K562 (cell line): Measurements from ENCODE around the gene RPP21. TPM values are rescaled to one million over a fixed set of nuclear protein-coding genes. Genes with fewer than 3 reads are reported as not detected.

Source experiments
- ARID2 ChIP-seq: fragments of 450-650 bp; IDR thresholded peaks from 2 replicates; pipeline ENCODE4 v1.6.1; 2017; ENCODE audit warnings: antibody characterized with exemption, mild to moderate bottlenecking
- CREB3L1 ChIP-seq: fragments of 450-650 bp; IDR thresholded peaks from 2 replicates; pipeline ENCODE4 v1.6.1; 2014; ENCODE audit warnings: low read depth, mild to moderate bottlenecking, moderate library complexity, borderline replicate concordance
- ELK3 ChIP-seq: fragments of 450-650 bp; formaldehyde crosslinking; IDR thresholded peaks from 2 replicates; pipeline ENCODE4 v1.4.0; 2020; ENCODE audit warnings: mild to moderate bottlenecking
- EZH2 ChIP-seq: IDR thresholded peaks from 2 replicates; pipeline ENCODE4 v1.6.1; 2012; ENCODE audit warnings: low read depth, mild to moderate bottlenecking, inconsistent platforms, low read length, borderline replicate concordance
- FOXA3 ChIP-seq, 2 experiments: fragments of 450-650 bp in 1 of 2; sonication (generic) in 1 of 2; formaldehyde crosslinking; IDR thresholded peaks in 1 of 2; conservative IDR thresholded peaks in 1 of 2; 2 replicates each; pipeline versions ENCODE4 v1.4.0 to v1.8.0; 2020 to 2022; ENCODE audit warnings: mild to moderate bottlenecking in 2 of 2, missing genetic modification reagents in 1 of 2
- GABPB2 ChIP-seq: fragments of 250-450 bp; sonication (Bioruptor Pico); conservative IDR thresholded peaks from 2 replicates; pipeline ENCODE4 v1.5.1; 2021; ENCODE audit warnings: mild to moderate bottlenecking
- GATA2 ChIP-seq: sonication (generic); formaldehyde crosslinking; IDR thresholded peaks from 2 replicates; pipeline ENCODE4 v1.4.0; 2020; ENCODE audit warnings: mild to moderate bottlenecking, missing genetic modification reagents
- HDAC1 ChIP-seq, 2 experiments: fragments of 450-650 bp; IDR thresholded peaks; 2 replicates each; pipeline ENCODE4 v1.6.1; 2016 to 2017; ENCODE audit warnings: inconsistent platforms in 1 of 2, mild to moderate bottlenecking in 1 of 2, moderate library complexity in 1 of 2
- HIVEP1 ChIP-seq: fragments of 250-450 bp; sonication (Bioruptor Pico); IDR thresholded peaks from 2 replicates; pipeline ENCODE4 v1.4.0; 2020; ENCODE audit warnings: mild to moderate bottlenecking
- JUNB ChIP-seq: fragments of 450-650 bp; formaldehyde crosslinking; conservative IDR thresholded peaks from 2 replicates; pipeline ENCODE4 v1.4.0; 2020; ENCODE audit warnings: mild to moderate bottlenecking
- MCM5 ChIP-seq: fragments of 450-650 bp; IDR thresholded peaks from 2 replicates; pipeline ENCODE4 v1.6.1; 2016; ENCODE audit warnings: low read depth
- NCOA6 ChIP-seq: fragments of 450-650 bp; IDR thresholded peaks from 2 replicates; pipeline ENCODE4 v1.6.1; 2017; ENCODE audit warnings: mild to moderate bottlenecking
- NFE2 ChIP-seq: IDR thresholded peaks from 2 replicates; pipeline ENCODE4 v1.6.1; 2014; ENCODE audit warnings: antibody characterized with exemption, low read depth
- NR1H2 ChIP-seq: sonication (generic); formaldehyde crosslinking; IDR thresholded peaks from 2 replicates; pipeline ENCODE4 v1.4.0; 2020; ENCODE audit warnings: mild to moderate bottlenecking, missing genetic modification reagents
- PHB ChIP-seq: fragments of 250-450 bp; sonication (Bioruptor Pico); IDR thresholded peaks from 2 replicates; pipeline ENCODE4 v1.5.0; 2021
- POLR2H ChIP-seq: IDR thresholded peaks from 2 replicates; pipeline ENCODE4 v1.6.1; 2016; ENCODE audit warnings: missing genetic modification characterization, low read depth, mild to moderate bottlenecking, control low read depth, missing compliant biosample characterization, moderate library complexity
- POLR3A ChIP-seq: IDR thresholded peaks from 2 replicates; pipeline ENCODE4 v1.6.1; 2011; ENCODE audit warnings: borderline replicate concordance, mild to moderate bottlenecking, moderate library complexity; ENCODE audit not compliant: insufficient read length, insufficient read depth; ENCODE audit errors: extremely low read depth
- SIN3A ChIP-seq, 2 experiments: fragments of 150-350 bp in 1 of 2; IDR thresholded peaks; 2 replicates each; pipeline ENCODE4 v1.6.1; 2011 to 2016; ENCODE audit warnings: borderline replicate concordance in 2 of 2, low read depth in 2 of 2, low read length in 2 of 2, mild to moderate bottlenecking in 2 of 2, moderate library complexity in 2 of 2; ENCODE audit not compliant: control insufficient read depth in 1 of 2
- SRSF3 ChIP-seq: fragments of 200-400 bp; formaldehyde crosslinking; IDR thresholded peaks from 2 replicates; pipeline ENCODE4 v1.6.1; 2016; ENCODE audit warnings: mild to moderate bottlenecking, low read length, moderate library complexity; ENCODE audit not compliant: insufficient read depth
- U2AF2 ChIP-seq: fragments of 200-400 bp; formaldehyde crosslinking; optimal IDR thresholded peaks from 2 replicates; pipeline ENCODE3; 2017; ENCODE audit warnings: low read depth, mild to moderate bottlenecking, low read length
- VEZF1 ChIP-seq: fragments of 200-800 bp; sonication (Bioruptor generic); IDR thresholded peaks from 2 replicates; pipeline ENCODE4 v1.6.1; 2017; ENCODE audit warnings: missing genetic modification characterization, missing compliant biosample characterization
- ZNF197 ChIP-seq: fragments of 200-800 bp; sonication (Bioruptor generic); IDR thresholded peaks from 2 replicates; pipeline ENCODE4 v1.6.1; 2016; ENCODE audit warnings: low read depth, missing genetic modification characterization, missing compliant biosample characterization
- ZNF316 ChIP-seq: fragments of 450-650 bp; IDR thresholded peaks from 2 replicates; pipeline ENCODE4 v1.6.1; 2016
- ZNF324 ChIP-seq: fragments of 250-450 bp; sonication (Bioruptor Pico); IDR thresholded peaks from 2 replicates; pipeline ENCODE4 v1.4.0; 2020; ENCODE audit warnings: mild to moderate bottlenecking
- ZNF766 ChIP-seq: fragments of 200-800 bp; sonication (Bioruptor generic); conservative IDR thresholded peaks from 2 replicates; pipeline ENCODE4 v1.6.1; 2016; ENCODE audit warnings: missing genetic modification characterization, missing compliant biosample characterization
- ZNF77 ChIP-seq: fragments of 250-450 bp; sonication (Bioruptor Pico); IDR thresholded peaks from 2 replicates; pipeline ENCODE4 v1.5.0; 2020
- ZSCAN29 ChIP-seq: fragments of 450-650 bp; IDR thresholded peaks from 2 replicates; pipeline ENCODE4 v1.6.1; 2017
- ZSCAN32 ChIP-seq: fragments of 450-650 bp; formaldehyde crosslinking; IDR thresholded peaks from 2 replicates; pipeline ENCODE4 v1.4.0; 2020; ENCODE audit warnings: mild to moderate bottlenecking, moderate library complexity
- polyA plus RNA-seq, 8 experiments: library from polyadenylated mRNA; depleted of rRNA in 4 of 8; stranded (reverse) in 5 of 8; unstranded in 3 of 8; fragments of >200 nt; fragmentation: Nextera tagmentation in 2 of 8; fragmentation: Illumina TruSeq in 1 of 8; extraction: Ambion mirVana in 2 of 8; extraction: Trizol in 1 of 8; gene quantifications; 2 replicates each; pipeline versions ENCODE4 v1.2.1 to v1.2.3, GENCODE V29; 2011 to 2014; ENCODE audit warnings: inconsistent platforms in 1 of 8, missing spikeins in 1 of 8
- total RNA-seq, 7 experiments: library from RNA; depleted of rRNA in 6 of 7; stranded (reverse); fragments of >200 nt in 6 of 7; fragmentation: Illumina TruSeq in 2 of 7; extraction: Trizol in 2 of 7; gene quantifications; 2 replicates each; pipeline versions ENCODE4 v1.2.1 to v1.2.3, GENCODE V29; 2011 to 2021; ENCODE audit warnings: low replicate concordance in 1 of 7

Gene RPP21
- total and polyA plus RNA-seq, 9 of the 15 experiments (the other 6 are each of a cell fraction or from before 2014, with no cell fraction given), result 62.1 to 362 (median 166) TPM

- TF ChIP-seq ZSCAN32 (no peak), ARID2 (no peak; the same call in 1 of the 2 replicates), NCOA6 (no peak), SRSF3 (no peak), GATA2 (CRISPR knock-in tag) (no peak), U2AF2 (no peak), ZNF316 (no peak), ZSCAN29 (no peak), ZNF197 (CRISPR knock-in tag) (no peak), GABPB2 (CRISPR knock-in tag) (no peak), ZNF324 (CRISPR knock-in tag) (no peak), EZH2 (no peak), MCM5 (no peak), ZNF77 (CRISPR knock-in tag) (no peak), NFE2 (no peak), HIVEP1 (CRISPR knock-in tag) (no peak), SIN3A (IDR thresholded peaks at IDR 0.05; ENCODE audit: borderline replicate concordance in 2 of 2, control insufficient read depth in 1 of 2, low read depth in 2 of 2, low read length in 2 of 2) (no peak), ELK3 (no peak), CREB3L1 (no peak), NR1H2 (CRISPR knock-in tag) (no peak), VEZF1 (CRISPR knock-in tag) (no peak), HDAC1 (IDR thresholded peaks at IDR 0.05) (peak in 1 of 2 experiments; percentile 62; a peak in 2 of 4 replicates), ZNF766 (CRISPR knock-in tag) (no peak), POLR2H (tag) (no peak), PHB (CRISPR knock-in tag) (no peak), FOXA3 (CRISPR knock-in tag; conservative IDR thresholded peaks at IDR 0.05 in 1 of 2, IDR thresholded peaks at IDR 0.05 in 1 of 2) (no peak), JUNB (no peak), POLR3A (no peak)
Observed at GRCh38 chr6:30344191-30344867, 627 bp upstream of the RPP21 start (continued).
